Hepatocyte (in vitro differentiated cells): ENCODE results near the gene LDB3. TPM values are rescaled to one million over a fixed set of nuclear protein-coding genes. Genes with fewer than 3 reads are reported as not detected.

Experiments
- DNase-seq: peaks from one replicate; pipeline ENCODE4 v3.0.0-alpha.2; 2016; ENCODE audit warnings: low spot score
- H2AFZ ChIP-seq: fragments of 200-600 bp; sonication (generic); 2 replicates; pipeline ENCODE4 v1.6.0; 2016; ENCODE audit warnings: antibody characterized with exemption, mild to moderate bottlenecking
- H3K27ac ChIP-seq: fragments of 200-600 bp; sonication (generic); 2 replicates; pipeline ENCODE4 v1.5.1; 2016; ENCODE audit warnings: mild to moderate bottlenecking
- H3K27me3 ChIP-seq: fragments of 200-600 bp; sonication (generic); 2 replicates; pipeline ENCODE4 v1.6.1; 2016
- H3K36me3 ChIP-seq: fragments of 200-600 bp; sonication (generic); replicated peaks from 2 replicates; pipeline ENCODE4 v1.5.1; 2016; ENCODE audit warnings: low read depth; ENCODE audit not compliant: insufficient read depth
- H3K4me1 ChIP-seq: fragments of 200-600 bp; sonication (generic); 2 replicates; pipeline ENCODE4 v1.5.1; 2016; ENCODE audit warnings: mild to moderate bottlenecking, moderate library complexity; ENCODE audit not compliant: insufficient read depth
- H3K4me2 ChIP-seq: fragments of 200-600 bp; sonication (generic); 2 replicates; pipeline ENCODE4 v1.6.0; 2016
- H3K4me3 ChIP-seq: fragments of 200-600 bp; sonication (generic); 2 replicates; pipeline ENCODE4 v1.5.1; 2016; ENCODE audit warnings: mild to moderate bottlenecking
- H3K79me2 ChIP-seq: fragments of 200-600 bp; sonication (generic); 2 replicates; pipeline ENCODE4 v1.6.0; 2017; ENCODE audit warnings: mild to moderate bottlenecking
- H3K9me2 ChIP-seq: fragments of 200-600 bp; sonication (generic); replicated peaks from 2 replicates; pipeline ENCODE4 v1.6.0; 2017; ENCODE audit warnings: mild to moderate bottlenecking; ENCODE audit not compliant: insufficient read depth
- H3K9me3 ChIP-seq: fragments of 200-600 bp; sonication (generic); 2 replicates; pipeline ENCODE4 v1.5.1; 2016; ENCODE audit warnings: low read depth, mild to moderate bottlenecking
- H4K20me1 ChIP-seq: fragments of 200-600 bp; sonication (generic); 2 replicates; pipeline ENCODE4 v1.6.0; 2016; ENCODE audit warnings: mild to moderate bottlenecking; ENCODE audit not compliant: insufficient read depth, poor library complexity, severe bottlenecking
- EZH2 ChIP-seq: fragments of 200-600 bp; sonication (generic); IDR thresholded peaks from 2 replicates; pipeline ENCODE4 v1.6.1; 2016; ENCODE audit warnings: antibody characterized with exemption, mild to moderate bottlenecking, borderline replicate concordance
- EZH2phosphoT487 ChIP-seq: fragments of 200-600 bp; sonication (generic); IDR thresholded peaks from one replicate; pipeline ENCODE4 v1.6.1; 2018; ENCODE audit warnings: antibody characterized with exemption, mild to moderate bottlenecking, low read depth, moderate library complexity; ENCODE audit not compliant: unreplicated experiment, severe bottlenecking
- WGBS: methylation state at CpG from one replicate; pipeline ENCODE4 v1.1.6; 2016; ENCODE audit warnings: low lambda C conversion rate; ENCODE audit errors: missing lambda C conversion rate; 5-methylcytosine and 5-hydroxymethylcytosine counted together
- polyA plus RNA-seq: library from polyadenylated mRNA; unstranded; fragments of >200 nt; fragmentation: Nextera tagmentation; extraction: Ambion mirVana; gene quantifications from 2 replicates; pipeline ENCODE4 v1.2.1, GENCODE V29; 2016
- total RNA-seq: library from RNA; depleted of rRNA; stranded (reverse); fragments of >200 nt; gene quantifications from 2 replicates; pipeline ENCODE4 v1.2.3, GENCODE V29; 2014
- TF ChIP-seq, protein P1 (sequence below): fragments of 200-600 bp; sonication (generic); IDR thresholded peaks from 2 replicates; pipeline ENCODE4 v1.5.1; 2016; ENCODE audit warnings: antibody characterized with exemption, mild to moderate bottlenecking; ENCODE audit not compliant: poor library complexity

The LDB3 gene
- total and polyA plus RNA-seq, 2 experiments from 2014 or later: 0.31 TPM; not detected in 1

DNA sequence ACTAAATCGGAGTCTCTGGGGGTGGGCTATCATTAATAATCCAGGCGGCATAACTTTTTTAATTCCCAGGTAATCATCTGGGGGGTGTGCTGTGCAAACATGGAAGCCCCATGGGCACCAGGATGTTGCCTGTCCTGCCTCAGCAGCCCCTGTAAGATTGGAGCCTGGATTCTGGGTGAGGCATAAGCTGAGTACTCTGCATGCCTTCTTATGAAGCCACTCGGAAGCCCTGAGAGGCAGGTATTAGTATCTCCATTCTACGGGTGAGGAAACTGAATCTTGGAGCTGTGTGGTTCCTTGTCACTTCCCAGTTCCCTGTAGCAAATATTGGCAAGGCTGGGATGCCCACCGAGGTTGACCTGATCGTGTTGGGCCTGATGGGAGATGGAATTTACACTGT, 21.4 kb upstream of the LDB3 start:
- H3K79me2 ChIP-seq: no peaks in the 10 kb centered on the region
- no peaks in the 10 kb centered on the region for H3K27me3 ChIP-seq
- 71% methylated on average over 6 of the region's 6 CpGs for WGBS
- no peaks in the 10 kb centered on the region for H3K9me3 ChIP-seq
- no peaks in the 10 kb centered on the region for H4K20me1 ChIP-seq
- no peak for TF ChIP-seq EZH2
- TF ChIP-seq, protein P1, sequence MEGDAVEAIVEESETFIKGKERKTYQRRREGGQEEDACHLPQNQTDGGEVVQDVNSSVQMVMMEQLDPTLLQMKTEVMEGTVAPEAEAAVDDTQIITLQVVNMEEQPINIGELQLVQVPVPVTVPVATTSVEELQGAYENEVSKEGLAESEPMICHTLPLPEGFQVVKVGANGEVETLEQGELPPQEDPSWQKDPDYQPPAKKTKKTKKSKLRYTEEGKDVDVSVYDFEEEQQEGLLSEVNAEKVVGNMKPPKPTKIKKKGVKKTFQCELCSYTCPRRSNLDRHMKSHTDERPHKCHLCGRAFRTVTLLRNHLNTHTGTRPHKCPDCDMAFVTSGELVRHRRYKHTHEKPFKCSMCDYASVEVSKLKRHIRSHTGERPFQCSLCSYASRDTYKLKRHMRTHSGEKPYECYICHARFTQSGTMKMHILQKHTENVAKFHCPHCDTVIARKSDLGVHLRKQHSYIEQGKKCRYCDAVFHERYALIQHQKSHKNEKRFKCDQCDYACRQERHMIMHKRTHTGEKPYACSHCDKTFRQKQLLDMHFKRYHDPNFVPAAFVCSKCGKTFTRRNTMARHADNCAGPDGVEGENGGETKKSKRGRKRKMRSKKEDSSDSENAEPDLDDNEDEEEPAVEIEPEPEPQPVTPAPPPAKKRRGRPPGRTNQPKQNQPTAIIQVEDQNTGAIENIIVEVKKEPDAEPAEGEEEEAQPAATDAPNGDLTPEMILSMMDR: no peak
- TF ChIP-seq EZH2phosphoT487: no peak
- peak overlapping the region; percentile 55 for H3K27ac ChIP-seq
- no peak for DNase-seq
- no peak overlapping the region for H3K4me3 ChIP-seq
- peaks cover 21% of the 10 kb centered on the region for H3K4me1 ChIP-seq
- H3K36me3 ChIP-seq: no peaks in the 10 kb centered on the region
- H3K9me2 ChIP-seq: no peaks in the 10 kb centered on the region
- H2AFZ ChIP-seq: no peak overlapping the region
- no peak overlapping the region for H3K4me2 ChIP-seq

DNA sequence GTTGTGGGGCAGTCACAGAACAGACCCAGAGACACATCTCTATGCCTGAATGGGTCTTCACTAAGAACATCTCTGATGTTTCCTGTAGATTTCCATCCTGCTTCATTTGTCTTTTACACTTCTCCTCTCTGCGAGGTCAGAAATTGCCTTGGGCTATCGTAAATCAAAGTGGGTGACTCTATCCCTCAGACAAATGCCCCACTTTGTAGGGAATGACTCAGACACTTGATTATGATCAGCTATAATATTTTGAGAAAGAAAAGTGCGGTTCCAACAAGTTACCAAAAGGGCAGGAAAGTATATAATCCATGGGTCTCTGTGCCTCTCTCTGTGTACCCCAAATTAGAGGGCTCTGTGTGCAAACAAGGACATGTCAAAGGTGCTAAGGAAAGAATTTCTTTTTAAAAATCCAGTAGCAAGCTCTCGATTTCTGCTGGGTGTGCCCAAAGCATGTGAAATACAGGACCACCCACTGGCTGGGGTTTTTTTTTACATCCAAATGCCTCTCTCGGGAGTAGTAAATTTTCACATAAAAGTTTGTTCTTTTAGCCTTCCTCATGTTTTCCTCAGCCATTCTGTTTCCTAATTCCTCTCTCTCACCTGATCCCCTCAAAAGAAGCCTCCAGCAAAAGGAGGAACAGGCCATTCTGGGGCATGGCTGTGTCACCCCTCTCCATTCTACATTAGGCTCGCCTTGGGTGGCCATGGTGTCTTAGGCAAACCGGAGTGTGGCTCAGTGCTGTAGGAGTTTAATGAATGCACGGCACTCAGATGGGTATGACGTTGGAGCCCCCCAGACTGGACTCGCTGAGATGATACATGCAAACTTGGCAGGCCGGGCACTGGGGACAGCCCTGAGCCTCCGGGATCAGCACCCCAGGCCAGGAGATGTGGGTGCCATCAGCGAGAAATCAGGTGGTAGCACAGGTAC, 20.3 kb upstream of the LDB3 start:
- H3K9me2 ChIP-seq: no peaks in the 10 kb centered on the region
- H3K4me1 ChIP-seq: peaks cover 21% of the 10 kb centered on the region
- no peaks in the 10 kb centered on the region for H3K9me3 ChIP-seq
- no peak overlapping the region for H3K27ac ChIP-seq
- no peaks in the 10 kb centered on the region for H3K36me3 ChIP-seq
- no peak overlapping the region for H3K4me3 ChIP-seq
- WGBS: 70% methylated on average over 13 of the region's 13 CpGs
- H4K20me1 ChIP-seq: no peaks in the 10 kb centered on the region
- no peaks in the 10 kb centered on the region for H3K79me2 ChIP-seq
- TF ChIP-seq EZH2 (no peak), EZH2phosphoT487 (no peak)
- TF ChIP-seq, protein P1: no peak
- DNase-seq: no peak
- H3K27me3 ChIP-seq: no peaks in the 10 kb centered on the region
- no peak overlapping the region for H2AFZ ChIP-seq
- H3K4me2 ChIP-seq: no peak overlapping the region

DNA sequence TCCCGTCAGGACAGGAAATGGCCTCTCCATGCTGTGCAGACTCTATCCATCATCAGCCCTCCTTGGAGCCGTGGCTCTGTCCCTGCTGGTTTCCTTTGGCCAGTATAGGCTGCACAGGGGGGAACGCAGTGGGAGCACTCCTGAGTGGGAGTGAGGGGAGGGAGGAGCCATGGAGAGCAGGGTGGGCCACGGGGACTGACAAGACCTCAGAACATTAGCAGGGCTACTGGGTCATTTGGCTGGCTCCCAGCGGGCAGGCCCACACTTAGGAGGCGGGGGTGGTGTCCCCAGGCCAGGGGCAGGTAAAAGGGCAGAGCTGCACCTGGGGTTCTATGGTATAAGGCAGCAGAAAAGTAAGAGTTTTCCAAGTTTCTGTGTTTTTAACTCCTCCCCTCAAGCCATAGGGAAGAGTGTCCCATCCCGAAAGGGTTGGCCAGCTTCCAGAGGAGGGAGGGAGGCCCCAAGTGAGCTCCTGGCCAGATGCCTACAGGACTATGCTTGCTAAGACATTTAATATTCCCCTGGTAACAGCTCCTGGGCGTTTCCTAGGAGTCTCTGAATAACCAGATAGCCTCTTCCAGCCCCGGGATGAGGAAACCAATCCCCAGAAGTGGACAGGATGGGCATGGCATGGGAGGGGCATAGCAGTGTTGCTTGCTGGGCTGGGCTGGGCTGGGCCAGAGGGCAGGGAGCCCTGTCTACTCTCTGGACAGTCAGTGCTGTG, 19.4 kb upstream of the LDB3 start:
- Histone ChIP-seq H3K4me2 (no peak overlapping the region), H2AFZ (no peak overlapping the region), H3K4me1 (peaks cover 21% of the 10 kb centered on the region), H3K9me2 (no peaks in the 10 kb centered on the region), H3K36me3 (no peaks in the 10 kb centered on the region), H3K27me3 (no peaks in the 10 kb centered on the region), H3K27ac (no peak overlapping the region), H4K20me1 (no peaks in the 10 kb centered on the region), H3K4me3 (no peak overlapping the region), H3K79me2 (no peaks in the 10 kb centered on the region), H3K9me3 (no peaks in the 10 kb centered on the region)
- DNase-seq: peak; percentile 78
- WGBS: 74% methylated on average over 9 of the region's 9 CpGs
- TF ChIP-seq EZH2phosphoT487: no peak
- no peak for TF ChIP-seq EZH2
- TF ChIP-seq, protein P1: no peak
